HepG2 (cell line): ENCODE measurements around the gene PLK3. TPM values are rescaled to one million over a fixed set of nuclear protein-coding genes. Genes with fewer than 3 reads are reported as not detected.

ENCODE experiments used
- SCMH1 ChIP-seq: sonication (generic); formaldehyde crosslinking; IDR thresholded peaks from 2 replicates; pipeline ENCODE4 v1.9.0; 2021; ENCODE audit warnings: missing genetic modification reagents, mild to moderate bottlenecking, borderline replicate concordance
- SMAD3 ChIP-seq: sonication (generic); formaldehyde crosslinking; IDR thresholded peaks from 2 replicates; pipeline ENCODE4 v1.4.0; 2020; ENCODE audit warnings: missing genetic modification reagents
- ZNF550 ChIP-seq: sonication (generic); formaldehyde crosslinking; IDR thresholded peaks from 2 replicates; pipeline ENCODE4 v1.4.0; 2020; ENCODE audit warnings: mild to moderate bottlenecking, missing genetic modification reagents, borderline replicate concordance
- ZNF570 ChIP-seq: sonication (generic); formaldehyde crosslinking; IDR thresholded peaks from 2 replicates; pipeline ENCODE4 v1.4.0; 2020; ENCODE audit warnings: mild to moderate bottlenecking, missing genetic modification reagents, borderline replicate concordance
- ZNF644 ChIP-seq: IDR thresholded peaks from 2 replicates; pipeline ENCODE4 v1.6.1; 2016; ENCODE audit warnings: low read depth
- ZNF781 ChIP-seq: sonication (generic); formaldehyde crosslinking; IDR thresholded peaks from 2 replicates; pipeline ENCODE4 v1.5.1; 2020; ENCODE audit warnings: borderline replicate concordance, mild to moderate bottlenecking, missing genetic modification reagents; ENCODE audit errors: not compliant biosample characterization
- ZSCAN21 ChIP-seq: sonication (generic); formaldehyde crosslinking; IDR thresholded peaks from 2 replicates; pipeline ENCODE4 v1.8.0; 2022; ENCODE audit warnings: mild to moderate bottlenecking, missing genetic modification reagents, moderate library complexity, borderline replicate concordance
- polyA plus RNA-seq, 8 experiments: library from polyadenylated mRNA; depleted of rRNA in 3 of 8; stranded (reverse) in 7 of 8; unstranded in 1 of 8; fragments of >200 nt; fragmentation: Illumina TruSeq in 4 of 8; extraction: Trizol in 4 of 8; gene quantifications; 2 replicates each; pipeline versions ENCODE4 v1.2.1 to v1.2.3, GENCODE V29; 2011 to 2016; ENCODE audit warnings: low read depth in 4 of 8, missing spikeins in 1 of 8, mixed read lengths in 1 of 8; ENCODE audit not compliant: insufficient read depth in 1 of 8
- total RNA-seq, 5 experiments: library from RNA; depleted of rRNA; stranded (reverse); fragments of >200 nt; fragmentation: Illumina TruSeq; extraction: Trizol; gene quantifications; 2 replicates each; pipeline ENCODE4 v1.2.3, GENCODE V29; 2016; ENCODE audit warnings: low read depth in 1 of 5
- TF ChIP-seq, protein P1 (sequence below): sonication (generic); formaldehyde crosslinking; IDR thresholded peaks from 2 replicates; pipeline ENCODE4 v1.5.1; 2020; ENCODE audit warnings: mild to moderate bottlenecking, missing genetic modification reagents, borderline replicate concordance
- TF ChIP-seq, protein P2 (sequence below): sonication (generic); formaldehyde crosslinking; IDR thresholded peaks from 2 replicates; pipeline ENCODE4 v1.9.0; 2021; ENCODE audit warnings: missing genetic modification reagents, borderline replicate concordance
- TF ChIP-seq, protein P3 (sequence below): sonication (generic); formaldehyde crosslinking; IDR thresholded peaks from 2 replicates; pipeline ENCODE4 v1.8.0; 2022; ENCODE audit warnings: missing genetic modification reagents, mild to moderate bottlenecking, inconsistent platforms, borderline replicate concordance
- TF ChIP-seq, protein P4 (sequence below): sonication (generic); formaldehyde crosslinking; conservative IDR thresholded peaks from 2 replicates; pipeline ENCODE4 v1.5.0; 2020; ENCODE audit warnings: missing genetic modification reagents
- TF ChIP-seq, protein P5 (sequence below): sonication (generic); formaldehyde crosslinking; conservative IDR thresholded peaks from 2 replicates; pipeline ENCODE4 v1.4.0; 2020; ENCODE audit warnings: missing genetic modification reagents

The PLK3 gene
- total and polyA plus RNA-seq, 2 of the 13 experiments (the other 11 are each of a cell fraction or from before 2014, with no cell fraction given): 9.8 to 16.9 TPM

DNA sequence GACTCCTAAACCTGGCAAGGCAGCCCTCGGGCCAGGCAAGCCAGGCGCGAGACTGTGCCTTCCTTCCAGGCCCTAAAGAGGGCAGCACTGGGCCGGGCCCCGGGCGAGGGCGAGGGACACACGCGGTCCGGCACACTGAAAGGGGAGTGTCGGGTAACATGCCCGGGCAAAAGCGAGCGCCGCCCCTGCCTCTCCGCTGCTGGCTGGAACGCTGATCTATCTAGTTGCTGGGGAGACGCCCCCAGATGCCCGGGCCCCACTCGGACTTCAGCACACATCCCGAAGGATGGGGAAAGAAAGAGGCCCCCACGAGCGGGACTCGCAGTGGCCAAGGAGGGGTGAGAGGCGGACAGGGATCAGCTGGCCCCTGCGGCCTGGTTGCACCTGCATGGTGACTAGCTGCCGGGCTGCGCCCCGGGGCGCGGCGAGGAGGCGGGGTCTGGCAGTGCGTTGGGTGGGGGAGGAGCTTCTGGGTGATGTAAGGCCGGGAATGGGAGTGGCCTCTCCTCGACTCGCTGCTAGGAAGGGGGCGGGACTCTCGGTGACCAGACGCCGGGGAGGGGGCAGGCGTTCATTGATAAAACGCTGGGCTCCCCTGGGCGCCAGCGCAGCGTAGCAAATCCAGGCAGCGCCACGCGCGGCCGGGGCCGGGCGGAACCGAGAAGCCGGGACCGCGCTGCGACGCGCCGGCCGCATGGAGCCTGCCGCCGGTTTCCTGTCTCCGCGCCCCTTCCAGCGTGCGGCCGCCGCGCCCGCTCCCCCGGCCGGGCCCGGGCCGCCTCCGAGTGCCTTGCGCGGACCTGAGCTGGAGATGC, at the start of gene PLK3 (continued):
- TF ChIP-seq, protein P1, sequence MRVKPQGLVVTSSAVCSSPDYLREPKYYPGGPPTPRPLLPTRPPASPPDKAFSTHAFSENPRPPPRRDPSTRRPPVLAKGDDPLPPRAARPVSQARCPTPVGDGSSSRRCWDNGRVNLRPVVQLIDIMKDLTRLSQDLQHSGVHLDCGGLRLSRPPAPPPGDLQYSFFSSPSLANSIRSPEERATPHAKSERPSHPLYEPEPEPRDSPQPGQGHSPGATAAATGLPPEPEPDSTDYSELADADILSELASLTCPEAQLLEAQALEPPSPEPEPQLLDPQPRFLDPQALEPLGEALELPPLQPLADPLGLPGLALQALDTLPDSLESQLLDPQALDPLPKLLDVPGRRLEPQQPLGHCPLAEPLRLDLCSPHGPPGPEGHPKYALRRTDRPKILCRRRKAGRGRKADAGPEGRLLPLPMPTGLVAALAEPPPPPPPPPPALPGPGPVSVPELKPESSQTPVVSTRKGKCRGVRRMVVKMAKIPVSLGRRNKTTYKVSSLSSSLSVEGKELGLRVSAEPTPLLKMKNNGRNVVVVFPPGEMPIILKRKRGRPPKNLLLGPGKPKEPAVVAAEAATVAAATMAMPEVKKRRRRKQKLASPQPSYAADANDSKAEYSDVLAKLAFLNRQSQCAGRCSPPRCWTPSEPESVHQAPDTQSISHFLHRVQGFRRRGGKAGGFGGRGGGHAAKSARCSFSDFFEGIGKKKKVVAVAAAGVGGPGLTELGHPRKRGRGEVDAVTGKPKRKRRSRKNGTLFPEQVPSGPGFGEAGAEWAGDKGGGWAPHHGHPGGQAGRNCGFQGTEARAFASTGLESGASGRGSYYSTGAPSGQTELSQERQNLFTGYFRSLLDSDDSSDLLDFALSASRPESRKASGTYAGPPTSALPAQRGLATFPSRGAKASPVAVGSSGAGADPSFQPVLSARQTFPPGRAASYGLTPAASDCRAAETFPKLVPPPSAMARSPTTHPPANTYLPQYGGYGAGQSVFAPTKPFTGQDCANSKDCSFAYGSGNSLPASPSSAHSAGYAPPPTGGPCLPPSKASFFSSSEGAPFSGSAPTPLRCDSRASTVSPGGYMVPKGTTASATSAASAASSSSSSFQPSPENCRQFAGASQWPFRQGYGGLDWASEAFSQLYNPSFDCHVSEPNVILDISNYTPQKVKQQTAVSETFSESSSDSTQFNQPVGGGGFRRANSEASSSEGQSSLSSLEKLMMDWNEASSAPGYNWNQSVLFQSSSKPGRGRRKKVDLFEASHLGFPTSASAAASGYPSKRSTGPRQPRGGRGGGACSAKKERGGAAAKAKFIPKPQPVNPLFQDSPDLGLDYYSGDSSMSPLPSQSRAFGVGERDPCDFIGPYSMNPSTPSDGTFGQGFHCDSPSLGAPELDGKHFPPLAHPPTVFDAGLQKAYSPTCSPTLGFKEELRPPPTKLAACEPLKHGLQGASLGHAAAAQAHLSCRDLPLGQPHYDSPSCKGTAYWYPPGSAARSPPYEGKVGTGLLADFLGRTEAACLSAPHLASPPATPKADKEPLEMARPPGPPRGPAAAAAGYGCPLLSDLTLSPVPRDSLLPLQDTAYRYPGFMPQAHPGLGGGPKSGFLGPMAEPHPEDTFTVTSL: peak; percentile 75; the same call in 1 of the 2 replicates
- TF ChIP-seq, protein P2, sequence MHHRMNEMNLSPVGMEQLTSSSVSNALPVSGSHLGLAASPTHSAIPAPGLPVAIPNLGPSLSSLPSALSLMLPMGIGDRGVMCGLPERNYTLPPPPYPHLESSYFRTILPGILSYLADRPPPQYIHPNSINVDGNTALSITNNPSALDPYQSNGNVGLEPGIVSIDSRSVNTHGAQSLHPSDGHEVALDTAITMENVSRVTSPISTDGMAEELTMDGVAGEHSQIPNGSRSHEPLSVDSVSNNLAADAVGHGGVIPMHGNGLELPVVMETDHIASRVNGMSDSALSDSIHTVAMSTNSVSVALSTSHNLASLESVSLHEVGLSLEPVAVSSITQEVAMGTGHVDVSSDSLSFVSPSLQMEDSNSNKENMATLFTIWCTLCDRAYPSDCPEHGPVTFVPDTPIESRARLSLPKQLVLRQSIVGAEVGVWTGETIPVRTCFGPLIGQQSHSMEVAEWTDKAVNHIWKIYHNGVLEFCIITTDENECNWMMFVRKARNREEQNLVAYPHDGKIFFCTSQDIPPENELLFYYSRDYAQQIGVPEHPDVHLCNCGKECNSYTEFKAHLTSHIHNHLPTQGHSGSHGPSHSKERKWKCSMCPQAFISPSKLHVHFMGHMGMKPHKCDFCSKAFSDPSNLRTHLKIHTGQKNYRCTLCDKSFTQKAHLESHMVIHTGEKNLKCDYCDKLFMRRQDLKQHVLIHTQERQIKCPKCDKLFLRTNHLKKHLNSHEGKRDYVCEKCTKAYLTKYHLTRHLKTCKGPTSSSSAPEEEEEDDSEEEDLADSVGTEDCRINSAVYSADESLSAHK (CRISPR knock-in tag): no peak
- TF ChIP-seq ZNF644 (CRISPR knock-in tag) (0 out of 2 replicates have a peak, but pooled peaks have one; percentile 7), SCMH1 (CRISPR knock-in tag) (no peak), ZNF781 (CRISPR knock-in tag) (peak; percentile 72), ZNF570 (CRISPR knock-in tag) (0 out of 2 replicates have a peak, but pooled peaks have one; percentile 42), ZNF550 (CRISPR knock-in tag) (peak; percentile 89), ZSCAN21 (CRISPR knock-in tag) (peak; percentile 64; the same call in 1 of the 2 replicates), SMAD3 (CRISPR knock-in tag) (0 out of 2 replicates have a peak, but pooled peaks have one; percentile 32)
- TF ChIP-seq, protein P3, sequence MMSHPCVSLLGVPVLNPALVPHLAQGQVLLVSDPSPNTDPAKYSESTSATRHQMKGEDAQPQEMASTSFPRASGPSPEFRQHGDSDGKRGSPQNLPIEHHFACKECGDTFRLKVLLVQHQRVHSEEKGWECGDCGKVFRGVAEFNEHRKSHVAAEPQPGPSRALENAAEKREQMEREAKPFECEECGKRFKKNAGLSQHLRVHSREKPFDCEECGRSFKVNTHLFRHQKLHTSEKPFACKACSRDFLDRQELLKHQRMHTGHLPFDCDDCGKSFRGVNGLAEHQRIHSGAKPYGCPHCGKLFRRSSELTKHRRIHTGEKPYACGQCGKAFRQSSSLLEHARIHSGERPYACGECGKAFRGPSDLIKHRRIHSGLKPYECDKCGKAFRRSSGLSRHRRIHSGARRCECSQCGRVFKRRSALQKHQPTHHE (CRISPR knock-in tag): no peak
- TF ChIP-seq, protein P4, sequence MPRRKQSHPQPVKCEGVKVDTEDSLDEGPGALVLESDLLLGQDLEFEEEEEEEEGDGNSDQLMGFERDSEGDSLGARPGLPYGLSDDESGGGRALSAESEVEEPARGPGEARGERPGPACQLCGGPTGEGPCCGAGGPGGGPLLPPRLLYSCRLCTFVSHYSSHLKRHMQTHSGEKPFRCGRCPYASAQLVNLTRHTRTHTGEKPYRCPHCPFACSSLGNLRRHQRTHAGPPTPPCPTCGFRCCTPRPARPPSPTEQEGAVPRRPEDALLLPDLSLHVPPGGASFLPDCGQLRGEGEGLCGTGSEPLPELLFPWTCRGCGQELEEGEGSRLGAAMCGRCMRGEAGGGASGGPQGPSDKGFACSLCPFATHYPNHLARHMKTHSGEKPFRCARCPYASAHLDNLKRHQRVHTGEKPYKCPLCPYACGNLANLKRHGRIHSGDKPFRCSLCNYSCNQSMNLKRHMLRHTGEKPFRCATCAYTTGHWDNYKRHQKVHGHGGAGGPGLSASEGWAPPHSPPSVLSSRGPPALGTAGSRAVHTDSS (CRISPR knock-in tag): no peak
- TF ChIP-seq, protein P5, sequence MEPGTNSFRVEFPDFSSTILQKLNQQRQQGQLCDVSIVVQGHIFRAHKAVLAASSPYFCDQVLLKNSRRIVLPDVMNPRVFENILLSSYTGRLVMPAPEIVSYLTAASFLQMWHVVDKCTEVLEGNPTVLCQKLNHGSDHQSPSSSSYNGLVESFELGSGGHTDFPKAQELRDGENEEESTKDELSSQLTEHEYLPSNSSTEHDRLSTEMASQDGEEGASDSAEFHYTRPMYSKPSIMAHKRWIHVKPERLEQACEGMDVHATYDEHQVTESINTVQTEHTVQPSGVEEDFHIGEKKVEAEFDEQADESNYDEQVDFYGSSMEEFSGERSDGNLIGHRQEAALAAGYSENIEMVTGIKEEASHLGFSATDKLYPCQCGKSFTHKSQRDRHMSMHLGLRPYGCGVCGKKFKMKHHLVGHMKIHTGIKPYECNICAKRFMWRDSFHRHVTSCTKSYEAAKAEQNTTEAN (CRISPR knock-in tag): no peak
